GM19372 (cell line): Measurements from ENCODE around the gene HTT.
A peak's percentile ranks its signal among the peaks of the same experiment; 100 is the strongest.
"Not testable (repeated sequence)": the region's sequence is repeated elsewhere in the genome, so short reads cannot be mapped to it uniquely, and the experiment has no call there.

ENCODE experiments used
- ATAC-seq: cut with Tn5 transposase; IDR thresholded peaks from one replicate; pipeline ENCODE4 v1.9.1; 2021; ENCODE audit warnings: mild to moderate bottlenecking, low read depth, moderate library complexity; ENCODE audit not compliant: unreplicated experiment

Gene HTT

GRCh38 chr4:3044870-3045819, 29.3 kb upstream of the HTT start:
- no peak for ATAC-seq

- ATAC-seq: no peak
Measured at GRCh38 chr4:3046162-3046561, 28.3 kb upstream of the HTT start.

DNA sequence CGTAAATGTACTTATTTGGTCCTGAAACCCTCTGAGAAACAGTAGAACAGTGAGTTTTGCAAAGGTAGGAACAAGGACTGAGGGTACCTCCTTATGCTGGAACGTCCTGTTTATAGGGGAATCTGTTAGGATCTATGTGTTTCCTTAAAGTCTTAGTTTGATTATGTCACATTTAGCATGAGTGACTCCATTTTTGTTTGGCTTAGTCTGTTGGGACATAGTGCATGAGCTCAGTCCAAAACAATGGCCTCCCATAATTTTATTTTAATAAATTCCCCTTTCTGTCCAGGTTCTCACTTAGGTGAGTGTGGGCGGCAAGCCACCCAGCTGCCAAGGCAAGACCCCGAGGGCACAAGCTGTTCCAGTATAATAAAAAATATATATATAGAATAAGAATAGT, 27.9 kb upstream of the HTT start:
- no peak for ATAC-seq

GRCh38 chr4:3047464-3048286, 26.8 kb upstream of the HTT start:
- ATAC-seq: peak; percentile 93

DNA sequence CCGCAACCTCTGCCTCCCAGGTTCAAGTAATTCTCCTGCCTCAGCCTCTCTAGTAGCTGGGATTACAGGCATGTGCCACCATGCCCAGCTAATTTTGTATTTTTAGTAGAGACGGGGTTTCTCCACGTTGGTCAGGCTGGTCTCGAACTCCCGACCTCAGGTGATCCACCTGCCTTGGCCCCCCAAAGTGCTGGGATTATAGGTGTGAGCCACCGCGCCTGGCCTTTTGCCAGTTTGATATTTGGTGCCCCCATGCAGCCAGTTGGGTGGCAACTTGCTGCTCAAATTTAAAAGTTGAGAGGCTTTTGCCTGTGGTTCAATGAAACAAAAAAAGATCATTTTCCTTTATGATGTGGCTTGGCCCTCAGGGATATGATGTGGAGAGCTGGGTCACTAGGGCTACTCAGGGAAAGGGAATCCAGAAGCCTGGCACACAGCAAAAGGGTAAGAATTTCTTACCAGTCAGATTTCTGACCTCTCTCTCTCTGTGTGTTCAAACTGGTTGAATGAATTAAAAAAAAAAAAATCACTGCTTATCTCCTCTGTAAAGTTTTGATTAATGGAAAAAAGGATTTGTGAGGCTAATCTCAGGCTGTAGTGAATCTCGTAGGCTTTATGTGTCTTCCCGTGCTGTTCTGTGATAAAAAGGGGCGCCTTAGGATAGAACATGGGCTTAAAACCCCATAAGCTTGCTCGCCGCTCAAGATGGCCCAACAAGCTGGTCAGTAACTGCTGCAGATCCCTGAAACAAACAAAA, 23.2 kb upstream of the HTT start:
- ATAC-seq: not testable (repeated sequence)

DNA sequence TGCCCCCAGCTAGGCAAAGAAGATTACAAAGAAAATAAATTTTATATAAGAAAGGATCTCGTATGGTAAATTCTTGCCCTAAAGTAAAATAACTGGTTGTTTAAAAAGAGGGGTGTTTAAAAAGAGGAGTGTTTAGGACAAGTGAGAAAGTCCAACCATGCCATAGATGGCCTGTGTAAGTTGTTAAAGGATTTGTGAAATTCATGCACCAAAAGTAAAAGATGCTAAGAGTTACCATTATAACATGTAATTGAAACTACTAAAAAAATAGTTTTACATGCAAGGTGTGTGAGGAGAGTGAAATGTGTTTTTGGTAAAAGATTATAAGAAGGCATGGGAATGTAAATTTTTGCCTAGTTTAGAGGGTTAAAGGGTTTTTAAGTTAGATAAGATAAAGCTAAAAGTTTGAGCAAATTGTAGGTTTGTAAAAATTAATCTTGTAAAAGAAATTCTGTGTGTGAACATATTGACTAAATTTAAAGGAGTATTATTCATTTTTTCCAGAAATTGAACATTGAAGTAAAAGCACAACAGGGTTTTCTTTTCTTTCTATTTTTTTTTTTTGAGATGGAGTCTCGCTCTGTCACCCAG, 20.2 kb upstream of the HTT start:
- ATAC-seq: no peak

DNA sequence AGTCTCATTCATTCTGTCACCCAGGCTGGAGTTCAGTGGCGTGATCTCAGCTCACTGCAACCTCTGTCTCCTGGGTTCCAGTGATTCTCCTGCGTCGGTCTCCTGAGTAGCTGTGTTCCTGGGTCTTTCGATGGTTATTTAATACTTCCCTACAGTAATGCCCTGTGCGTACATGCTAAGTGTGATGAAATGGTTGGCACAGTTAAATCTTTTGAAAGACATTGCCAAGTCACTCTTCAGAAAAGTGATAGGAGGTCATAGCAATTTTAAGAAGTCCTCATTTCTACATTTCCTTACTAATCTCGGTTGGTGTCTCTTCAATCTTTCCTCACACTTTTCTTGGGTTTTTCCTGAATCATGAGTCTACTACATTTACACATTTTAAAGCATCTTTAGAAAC, 14.5 kb upstream of the HTT start:
- no peak for ATAC-seq

GRCh38 chr4:3060946-3061345, 13.5 kb upstream of the HTT start:
- ATAC-seq: no peak

DNA sequence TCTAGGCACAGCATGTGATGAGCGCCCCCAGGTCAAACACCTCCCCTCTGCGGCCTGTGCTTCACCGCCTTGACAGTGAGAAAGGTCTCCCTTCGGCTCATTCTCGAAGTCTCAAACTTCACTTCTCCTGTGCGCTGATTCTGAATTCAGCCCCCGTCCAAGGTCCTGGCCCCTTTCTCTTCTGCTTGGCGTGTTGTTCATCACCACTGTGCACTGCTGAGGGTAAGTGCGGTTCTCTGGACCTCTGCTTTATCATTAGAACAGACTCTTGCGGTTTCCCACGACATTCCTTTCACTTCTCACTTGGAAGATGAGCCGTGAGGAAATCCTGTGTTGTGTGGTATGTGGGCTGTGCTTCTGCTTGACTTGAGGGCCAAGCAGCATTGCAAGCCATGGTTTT, 12.0 kb upstream of the HTT start:
- ATAC-seq: no peak

DNA sequence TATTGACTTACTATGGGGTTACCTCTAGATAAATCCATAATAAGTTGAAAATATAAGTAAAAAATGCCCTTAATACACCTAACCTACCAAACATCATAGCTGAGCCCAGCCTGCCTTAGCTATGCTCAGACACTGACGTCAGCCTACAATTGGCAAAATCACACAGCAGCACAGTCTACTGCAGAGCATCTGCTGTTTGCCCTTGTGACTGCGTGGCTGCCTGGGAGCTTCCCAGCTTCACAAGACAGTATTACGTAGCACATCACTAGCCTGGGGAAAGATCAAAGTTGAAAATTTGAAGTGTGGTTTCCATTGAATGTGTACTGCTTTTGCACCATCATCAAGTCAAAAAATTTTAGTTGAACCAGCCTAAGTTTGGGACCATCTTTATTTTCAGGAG, 8.9 kb upstream of the HTT start:
- ATAC-seq: no peak

- ATAC-seq: no peak
Measured at GRCh38 chr4:3066836-3067400, 7.6 kb upstream of the HTT start.

DNA sequence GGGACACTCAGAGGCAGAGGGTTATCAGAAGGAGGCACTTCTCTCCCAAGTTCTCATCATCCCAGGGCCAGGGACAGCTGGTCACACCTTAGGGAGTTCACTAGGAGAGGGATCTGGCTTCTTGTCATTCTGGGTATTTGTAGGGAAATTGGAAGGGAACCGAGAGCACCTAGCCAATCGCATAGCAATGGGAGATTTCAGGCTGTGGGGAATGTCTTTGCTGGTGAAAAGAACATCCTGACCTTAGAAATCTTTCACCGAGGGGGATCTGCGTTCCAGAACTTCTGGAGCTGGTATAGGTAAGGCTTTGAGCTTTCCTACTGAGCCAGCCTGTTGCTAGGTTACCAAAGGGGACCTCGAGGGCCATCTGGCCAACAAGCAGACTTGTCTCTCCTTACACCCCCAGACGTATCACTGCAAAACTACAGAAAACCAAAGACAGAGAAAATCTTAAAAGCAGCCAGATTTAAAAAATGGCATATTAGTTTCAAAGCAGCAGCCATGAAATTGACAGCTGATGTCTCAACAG, 6.9 kb upstream of the HTT start:
- no peak for ATAC-seq

- ATAC-seq: no peak
Measured at GRCh38 chr4:3069661-3070199, 4.8 kb upstream of the HTT start.

DNA sequence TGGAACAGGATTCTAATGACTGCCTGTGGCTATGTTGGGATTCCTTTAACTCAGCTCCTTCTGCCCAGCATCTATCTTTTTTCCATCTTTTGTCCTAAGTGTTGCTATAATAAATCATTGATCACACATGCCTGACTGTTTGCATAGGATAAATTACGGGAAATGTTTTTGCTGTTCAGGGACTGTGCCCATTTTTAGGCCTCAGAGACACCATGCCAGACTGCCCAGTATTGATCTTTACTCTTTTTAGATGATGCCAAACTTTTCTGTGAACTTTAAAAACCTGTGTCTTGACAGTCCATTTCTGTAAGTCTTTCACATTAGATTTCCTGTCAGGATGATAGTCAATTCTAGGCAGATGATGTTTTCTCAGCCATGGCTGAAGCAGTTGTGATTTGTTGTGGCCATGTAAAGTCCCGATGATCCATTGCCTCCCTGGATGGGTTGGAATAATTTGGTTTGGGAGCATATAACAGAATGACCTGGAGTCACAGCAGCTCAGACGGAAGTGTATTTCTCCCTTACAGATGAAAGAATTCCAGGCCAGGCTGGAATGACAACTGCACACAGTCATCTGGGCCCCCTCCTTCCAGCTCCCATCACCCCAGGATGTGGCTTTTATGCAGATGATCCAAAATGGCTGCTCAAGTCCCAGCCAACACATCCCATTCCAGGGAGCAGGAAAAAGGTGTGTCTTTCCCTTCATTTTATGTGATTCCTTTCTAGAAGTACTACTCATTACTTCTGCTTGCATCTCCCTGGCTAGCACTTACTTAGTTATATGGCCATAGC, 3.6 kb upstream of the HTT start:
- ATAC-seq: no peak

- ATAC-seq: no peak
Measured at GRCh38 chr4:3071811-3072210, 2.7 kb upstream of the HTT start.

DNA sequence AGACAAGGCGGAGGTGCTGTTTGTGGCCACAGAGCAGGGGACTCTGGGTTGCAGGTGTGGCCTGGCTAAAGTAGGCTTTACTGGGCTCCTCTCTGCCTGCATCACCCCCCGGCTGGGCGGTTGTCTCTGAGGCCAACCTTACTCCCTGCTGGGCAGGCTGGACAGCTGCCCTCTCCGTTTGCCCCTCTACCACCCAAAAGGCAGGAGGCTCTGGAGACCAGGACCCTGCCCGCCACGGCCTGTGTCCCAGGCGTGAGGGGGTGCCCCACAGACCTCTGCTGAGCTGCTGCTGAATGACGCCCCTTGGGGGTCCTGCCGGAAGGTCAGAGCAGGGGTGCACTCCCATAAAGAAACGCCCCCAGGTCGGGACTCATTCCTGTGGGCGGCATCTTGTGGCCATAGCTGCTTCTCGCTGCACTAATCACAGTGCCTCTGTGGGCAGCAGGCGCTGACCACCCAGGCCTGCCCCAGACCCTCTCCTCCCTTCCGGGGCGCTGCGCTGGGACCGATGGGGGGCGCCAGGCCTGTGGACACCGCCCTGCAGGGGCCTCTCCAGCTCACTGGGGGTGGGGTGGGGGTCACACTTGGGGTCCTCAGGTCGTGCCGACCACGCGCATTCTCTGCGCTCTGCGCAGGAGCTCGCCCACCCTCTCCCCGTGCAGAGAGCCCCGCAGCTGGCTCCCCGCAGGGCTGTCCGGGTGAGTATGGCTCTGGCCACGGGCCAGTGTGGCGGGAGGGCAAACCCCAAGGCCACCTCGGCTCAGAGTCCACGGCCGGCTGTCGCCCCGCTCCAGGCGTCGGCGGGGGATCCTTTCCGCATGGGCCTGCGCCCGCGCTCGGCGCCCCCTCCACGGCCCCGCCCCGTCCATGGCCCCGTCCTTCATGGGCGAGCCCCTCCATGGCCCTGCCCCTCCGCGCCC, 1.1 kb upstream of the HTT start:
- peak; percentile 32 for ATAC-seq

DNA sequence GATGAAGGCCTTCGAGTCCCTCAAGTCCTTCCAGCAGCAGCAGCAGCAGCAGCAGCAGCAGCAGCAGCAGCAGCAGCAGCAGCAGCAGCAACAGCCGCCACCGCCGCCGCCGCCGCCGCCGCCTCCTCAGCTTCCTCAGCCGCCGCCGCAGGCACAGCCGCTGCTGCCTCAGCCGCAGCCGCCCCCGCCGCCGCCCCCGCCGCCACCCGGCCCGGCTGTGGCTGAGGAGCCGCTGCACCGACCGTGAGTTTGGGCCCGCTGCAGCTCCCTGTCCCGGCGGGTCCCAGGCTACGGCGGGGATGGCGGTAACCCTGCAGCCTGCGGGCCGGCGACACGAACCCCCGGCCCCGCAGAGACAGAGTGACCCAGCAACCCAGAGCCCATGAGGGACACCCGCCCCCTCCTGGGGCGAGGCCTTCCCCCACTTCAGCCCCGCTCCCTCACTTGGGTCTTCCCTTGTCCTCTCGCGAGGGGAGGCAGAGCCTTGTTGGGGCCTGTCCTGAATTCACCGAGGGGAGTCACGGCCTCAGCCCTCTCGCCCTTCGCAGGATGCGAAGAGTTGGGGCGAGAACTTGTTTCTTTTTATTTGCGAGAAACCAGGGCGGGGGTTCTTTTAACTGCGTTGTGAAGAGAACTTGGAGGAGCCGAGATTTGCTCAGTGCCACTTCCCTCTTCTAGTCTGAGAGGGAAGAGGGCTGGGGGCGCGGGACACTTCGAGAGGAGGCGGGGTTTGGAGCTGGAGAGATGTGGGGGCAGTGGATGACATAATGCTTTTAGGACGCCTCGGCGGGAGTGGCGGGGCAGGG, 568 bp downstream of the HTT start:
- ATAC-seq: no peak
